BLaER1 treated with 17β-estradiol and CSF1 and Interleukin-3, amounts not matched to agents 10 nM and 100 nM (cell line): ENCODE data around the gene LRRC37B.
"Not testable (repeated sequence)": the region's sequence is repeated elsewhere in the genome, so short reads cannot be mapped to it uniquely, and the experiment has no call there.

Source experiments
- H3K27ac ChIP-seq, 11 experiments: shearing (Covaris generic); formaldehyde crosslinking; 2 replicates each; pipeline ENCODE4 v1.8.1; 2022
- H3K27me3 ChIP-seq, 11 experiments: shearing (Covaris generic); formaldehyde crosslinking; 2 replicates each; pipeline ENCODE4 v1.8.1; 2022
- H3K36me3 ChIP-seq, 11 experiments: shearing (Covaris generic); formaldehyde crosslinking; 2 replicates each; pipeline ENCODE4 v1.8.1; 2022
- H3K4me1 ChIP-seq, 10 experiments: shearing (Covaris generic); formaldehyde crosslinking; 2 replicates each; pipeline ENCODE4 v1.8.1; 2022
- H3K4me2 ChIP-seq, 11 experiments: shearing (Covaris generic); formaldehyde crosslinking; 2 replicates each; pipeline ENCODE4 v1.8.1; 2022
- H3K4me3 ChIP-seq, 10 experiments: shearing (Covaris generic); formaldehyde crosslinking; 2 replicates each; pipeline ENCODE4 v1.8.1; 2022
- H3K9ac ChIP-seq, 11 experiments: shearing (Covaris generic); formaldehyde crosslinking; 2 replicates each; pipeline ENCODE4 v1.8.1; 2022
- H3K9me3 ChIP-seq, 11 experiments: shearing (Covaris generic); formaldehyde crosslinking; replicated peaks in 1 of 11; 2 replicates each; pipeline ENCODE4 v1.8.1; 2022
- H4K20me1 ChIP-seq, 11 experiments: shearing (Covaris generic); formaldehyde crosslinking; 2 replicates each; pipeline ENCODE4 v1.8.1; 2022
- Cebpa-rat ChIP-seq, 11 experiments: shearing (Covaris generic); IDR thresholded peaks; 2 replicates each; pipeline ENCODE4 v1.8.1; 2022

Gene LRRC37B

GRCh38 chr17:32099686-32100085 lies 92.5 kb downstream of the LRRC37B start:
- Histone ChIP-seq H3K4me2 (no peak overlapping the region), H3K9ac (no peak overlapping the region), H3K4me3 (no peak overlapping the region), H3K27me3 (no peaks in the 10 kb centered on the region), H3K27ac (no peak overlapping the region), H4K20me1 (no peaks in the 10 kb centered on the region), H3K36me3 (no peaks in the 10 kb centered on the region), H3K9me3 (no peaks in the 10 kb centered on the region), H3K4me1 (peaks cover 0 to 13% (median 10%) of the 10 kb centered on the region in 10 experiments; a peak in 13 of 20 replicates)
- no peak for TF ChIP-seq Cebpa-rat (IDR thresholded peaks at IDR 0.05)

GRCh38 chr17:32100323-32100722 lies 93.1 kb downstream of the LRRC37B start:
- not testable (repeated sequence) for H3K27ac ChIP-seq, H4K20me1 ChIP-seq, H3K4me2 ChIP-seq, H3K9ac ChIP-seq, H3K4me3 ChIP-seq, H3K9me3 ChIP-seq, H3K27me3 ChIP-seq, H3K36me3 ChIP-seq
- H3K4me1 ChIP-seq, result peaks cover 0 to 17% (median 10%) of the 10 kb centered on the region in 10 experiments; a peak in 13 of 20 replicates

- Histone ChIP-seq H3K9me3 (no peaks in the 10 kb centered on the region), H3K9ac (no peak overlapping the region), H4K20me1 (no peaks in the 10 kb centered on the region), H3K36me3 (no peaks in the 10 kb centered on the region), H3K4me2 (no peak overlapping the region; a peak in 1 of 22 replicates), H3K27ac (no peak overlapping the region), H3K27me3 (no peaks in the 10 kb centered on the region), H3K4me3 (no peak overlapping the region), H3K4me1 (peaks cover under 1 to 24% (median 11%) of the 10 kb centered on the region in 10 experiments; a peak in 17 of 20 replicates)
- TF ChIP-seq Cebpa-rat (IDR thresholded peaks at IDR 0.05), result no peak
These were observed 93.9 kb downstream of the LRRC37B start for GRCh38 chr17:32100971-32101631.

- Histone ChIP-seq H3K27me3 (no peaks in the 10 kb centered on the region), H3K27ac (no peak overlapping the region), H3K4me1 (peaks cover 11 to 35% (median 22%) of the 10 kb centered on the region in 10 experiments), H3K9ac (no peak overlapping the region), H3K9me3 (no peaks in the 10 kb centered on the region), H4K20me1 (no peaks in the 10 kb centered on the region), H3K36me3 (no peaks in the 10 kb centered on the region), H3K4me2 (no peak overlapping the region), H3K4me3 (no peak overlapping the region)
- no peak for TF ChIP-seq Cebpa-rat (IDR thresholded peaks at IDR 0.05)
These were observed 95.0 kb downstream of the LRRC37B start for GRCh38 chr17:32102172-32102571.

GRCh38 chr17:32102646-32103186 lies 95.5 kb downstream of the LRRC37B start:
- no peaks in the 10 kb centered on the region for H3K9me3 ChIP-seq
- no peaks in the 10 kb centered on the region for H3K27me3 ChIP-seq
- no peak for TF ChIP-seq Cebpa-rat (IDR thresholded peaks at IDR 0.05)
- H3K27ac ChIP-seq, result no peak overlapping the region
- H3K4me3 ChIP-seq, result no peak overlapping the region
- H3K4me2 ChIP-seq, result no peak overlapping the region
- H3K4me1 ChIP-seq, result peaks cover 16 to 40% (median 27%) of the 10 kb centered on the region in 10 experiments
- no peaks in the 10 kb centered on the region for H4K20me1 ChIP-seq
- no peak overlapping the region for H3K9ac ChIP-seq
- no peaks in the 10 kb centered on the region for H3K36me3 ChIP-seq
